CD4-positive, alpha-beta memory T cell (primary cell): ENCODE measurements around the gene TREH. TPM values are rescaled to one million over a fixed set of nuclear protein-coding genes. Genes with fewer than 3 reads are reported as not detected.

ENCODE experiments used
- CTCF ChIA-PET: fragments of 350-600 bp; sonication (Branson Sonifier 250); formaldehyde crosslinking; loops from one replicate; lab custom pipeline; 2021; ENCODE audit warnings: inconsistent platforms; ENCODE audit not compliant: partially characterized antibody; lab: Charles Lee
- POLR2A ChIA-PET: fragments of 350-600 bp; sonication (Branson Sonifier 250); formaldehyde crosslinking; loops from one replicate; lab custom pipeline; 2021; ENCODE audit not compliant: partially characterized antibody; lab: Charles Lee
- DNase-seq, 5 donors: peaks; one replicate each; pipeline versions ENCODE4 v3.0.0 to v3.0.0-alpha.2; 2020 to 2022; ENCODE audit warnings: mixed read lengths in 1 of 5
- H3K27ac ChIP-seq: one replicate; pipeline ENCODE4 v1.7.0; 2013; ENCODE audit warnings: low read depth, low read length
- H3K27me3 ChIP-seq: 2 replicates; pipeline ENCODE4 v1.7.0; 2013; ENCODE audit warnings: mild to moderate bottlenecking, low read length, moderate library complexity; ENCODE audit not compliant: insufficient read depth
- H3K36me3 ChIP-seq: 2 replicates; pipeline ENCODE4 v1.7.0; 2013; ENCODE audit warnings: mild to moderate bottlenecking, low read length, moderate library complexity; ENCODE audit not compliant: insufficient read depth
- H3K4me1 ChIP-seq: 2 replicates; pipeline ENCODE4 v1.7.0; 2013; ENCODE audit warnings: mild to moderate bottlenecking, low read length, moderate library complexity; ENCODE audit not compliant: insufficient read depth
- H3K4me3 ChIP-seq, 2 donors: one replicate each; pipeline ENCODE4 v1.7.0; 2013; ENCODE audit warnings: low read length in 2 of 2, mild to moderate bottlenecking in 1 of 2
- H3K9me3 ChIP-seq, 2 donors: one replicate each; pipeline ENCODE4 v1.7.0; 2013; ENCODE audit warnings: low read length in 2 of 2, control low read depth in 1 of 2; ENCODE audit not compliant: control insufficient read depth in 1 of 2
- H3K27ac Mint-ChIP-seq, 7 donors: one replicate each; pipeline ENCODE4 v1.8.0; 2020 to 2021; ENCODE audit warnings: mixed read lengths in 7 of 7, mild to moderate bottlenecking in 6 of 7, inconsistent platforms in 3 of 7, moderate library complexity in 3 of 7
- H3K27me3 Mint-ChIP-seq, 2 donors: one replicate each; pipeline ENCODE4 v1.8.0; 2020 to 2021; ENCODE audit warnings: mixed read lengths in 2 of 2
- H3K36me3 Mint-ChIP-seq, 2 donors: one replicate each; pipeline ENCODE4 v1.8.0; 2020 to 2021; ENCODE audit warnings: mixed read lengths in 2 of 2, inconsistent platforms in 1 of 2, mild to moderate bottlenecking in 1 of 2
- H3K4me1 Mint-ChIP-seq, 4 donors: one replicate each; pipeline ENCODE4 v1.8.0; 2020 to 2021; ENCODE audit warnings: mixed read lengths in 4 of 4, mild to moderate bottlenecking in 1 of 4
- H3K4me3 Mint-ChIP-seq, 8 donors: one replicate each; pipeline ENCODE4 v1.8.0; 2020 to 2021; ENCODE audit warnings: mixed read lengths in 8 of 8, mild to moderate bottlenecking in 7 of 8, moderate library complexity in 6 of 8, inconsistent platforms in 3 of 8
- H3K9me3 Mint-ChIP-seq, 8 donors: one replicate each; pipeline ENCODE4 v1.8.0; 2020 to 2021; ENCODE audit warnings: mixed read lengths in 8 of 8, mild to moderate bottlenecking in 5 of 8, inconsistent platforms in 3 of 8, moderate library complexity in 1 of 8
- intact Hi-C: fragments of 100-400 bp; cut with micrococcal nuclease; formaldehyde crosslinking; loops from one replicate; pipeline ENCODE4 v1.15.1; 2023
- polyA plus RNA-seq, 2 donors: library from polyadenylated mRNA; unstranded; fragments of 300-500 nt; fragmentation: Illumina TruSeq; gene quantifications; one replicate each; pipeline ENCODE4 v1.2.3, GENCODE V29; 2021
- total RNA-seq, 2 experiments: library from RNA; stranded (reverse); gene quantifications; one replicate each; pipeline ENCODE4 v1.2.3, GENCODE V29; 2021

Gene TREH
- total and polyA plus RNA-seq, 4 experiments from 2014 or later = not detected

- no peak overlapping the region for H3K4me3 Mint-ChIP-seq
- Histone ChIP-seq H3K9me3 (no peaks in the 10 kb centered on the region), H3K36me3 (no peaks in the 10 kb centered on the region), H3K4me1 (no peaks in the 10 kb centered on the region), H3K4me3 (no peak overlapping the region), H3K27me3 (no peaks in the 10 kb centered on the region), H3K27ac (no peak overlapping the region)
- H3K27me3 Mint-ChIP-seq = no peaks in the 10 kb centered on the region
- CTCF ChIA-PET = no interaction called here
- intact Hi-C loops = no loop called here
- H3K9me3 Mint-ChIP-seq = no peaks in the 10 kb centered on the region
- H3K4me1 Mint-ChIP-seq = peaks cover 0 to 1% (median 0%) of the 10 kb centered on the region in 4 donors
- DNase-seq = no peak
- POLR2A ChIA-PET = no interaction called here
- H3K27ac Mint-ChIP-seq = no peak overlapping the region
- H3K36me3 Mint-ChIP-seq = no peaks in the 10 kb centered on the region
Measured at GRCh38 chr11:118632577-118633318, 46.7 kb downstream of the TREH start.

DNA sequence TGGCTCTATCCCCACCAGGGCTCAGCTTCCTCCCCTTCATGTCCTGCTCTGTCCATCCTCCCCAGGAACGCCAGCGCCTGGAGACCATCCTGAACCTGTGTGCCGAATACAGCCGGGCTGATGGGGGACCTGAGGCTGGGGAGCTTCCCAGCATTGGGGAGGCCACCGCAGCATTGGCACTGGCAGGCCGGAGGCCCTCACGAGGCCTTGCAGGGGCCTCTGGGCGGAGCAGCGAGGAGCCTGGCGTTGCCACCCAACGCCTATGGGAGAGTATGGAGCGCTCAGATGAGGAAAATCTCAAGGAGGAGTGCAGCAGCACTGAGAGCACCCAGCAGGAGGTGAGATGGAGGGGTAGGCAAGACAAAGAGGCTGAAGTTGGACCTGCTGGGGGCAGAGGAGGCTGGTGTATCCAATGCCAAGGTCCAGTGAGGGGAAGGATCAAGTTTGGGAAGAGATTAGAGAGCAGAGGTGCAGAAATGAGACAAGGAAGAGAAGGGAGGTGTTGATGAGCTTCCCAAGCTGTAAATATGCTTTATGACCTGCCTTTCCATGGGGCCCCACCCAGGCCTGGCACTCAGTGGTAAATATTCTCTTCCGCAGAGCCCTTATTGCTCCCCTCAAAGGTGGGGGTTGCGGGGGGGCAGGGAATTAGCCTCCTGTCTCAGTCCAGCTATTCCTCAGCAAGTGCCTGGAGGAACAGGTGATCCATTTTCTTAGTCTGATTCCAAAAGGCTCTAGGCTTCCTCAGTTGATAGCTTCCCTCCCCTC, 48.1 kb downstream of the TREH start:
- ChIA-PET POLR2A (no interaction called here), CTCF (interaction anchor here (1.0 to 1.1 kb wide), 2 partner anchors 12 to 20 kb away, joined by 3 to 6 read pairs; no protein-coding TSS in a partner anchor)
- Histone ChIP-seq H3K4me3 (no peak overlapping the region), H3K27me3 (no peaks in the 10 kb centered on the region), H3K27ac (no peak overlapping the region), H3K4me1 (no peaks in the 10 kb centered on the region), H3K9me3 (no peaks in the 10 kb centered on the region), H3K36me3 (no peaks in the 10 kb centered on the region)
- peaks cover 0 to 1% (median 0%) of the 10 kb centered on the region in 4 donors for H3K4me1 Mint-ChIP-seq
- no peak overlapping the region for H3K4me3 Mint-ChIP-seq
- no peaks in the 10 kb centered on the region for H3K36me3 Mint-ChIP-seq
- H3K27ac Mint-ChIP-seq = peak overlapping the region in 1 of 7 donors; percentile 56
- intact Hi-C loops = no loop called here
- H3K27me3 Mint-ChIP-seq = no peaks in the 10 kb centered on the region
- H3K9me3 Mint-ChIP-seq = no peaks in the 10 kb centered on the region
- DNase-seq = no peak

DNA sequence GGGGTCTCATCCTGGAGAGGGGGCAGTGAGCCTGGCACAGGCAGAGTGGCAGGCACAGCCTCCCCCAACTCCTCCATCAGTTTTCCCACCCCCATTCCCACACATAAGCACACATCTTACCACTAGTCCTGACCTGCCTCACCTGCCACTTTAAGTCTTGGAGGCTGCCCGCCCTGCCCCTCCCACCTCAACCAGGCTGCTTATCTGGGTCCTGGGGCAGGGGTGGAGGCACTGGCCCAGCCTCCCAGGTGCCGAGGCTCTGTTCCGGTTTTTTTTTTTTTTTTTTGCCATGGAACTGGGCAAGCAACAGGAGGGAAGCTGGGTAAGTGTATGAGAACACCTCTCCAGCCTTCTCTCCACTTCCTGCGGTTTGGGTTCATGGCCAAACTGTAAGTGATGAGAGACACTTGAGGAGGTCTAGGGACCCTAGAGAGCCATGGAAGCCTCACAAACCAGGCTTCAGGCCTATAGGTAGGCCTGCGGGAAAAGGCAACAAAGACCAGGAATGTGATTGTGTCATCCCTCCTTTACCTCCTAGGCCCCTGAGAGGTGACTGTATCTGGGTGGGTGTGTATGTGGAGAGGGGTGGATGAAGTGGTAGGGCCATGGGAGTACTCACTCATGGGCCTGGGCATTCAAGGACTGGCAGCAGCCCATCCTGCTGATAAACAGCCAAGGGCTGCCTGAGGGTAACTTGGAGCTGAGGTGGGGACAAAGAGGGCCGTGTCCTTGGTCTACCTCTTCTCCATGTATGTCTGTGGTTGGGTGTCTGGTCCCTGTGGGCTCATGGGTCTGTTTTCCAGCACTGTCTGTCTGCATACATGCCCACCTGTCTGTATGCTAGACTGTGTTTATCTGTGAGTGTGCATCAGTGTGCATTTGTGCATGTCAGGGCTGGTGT, 49.4 kb downstream of the TREH start:
- H3K27me3 Mint-ChIP-seq = no peaks in the 10 kb centered on the region
- POLR2A ChIA-PET = no interaction called here
- intact Hi-C loops = no loop called here
- Histone ChIP-seq H3K4me3 (no peak overlapping the region), H3K4me1 (no peaks in the 10 kb centered on the region), H3K27ac (no peak overlapping the region), H3K9me3 (no peaks in the 10 kb centered on the region), H3K27me3 (no peaks in the 10 kb centered on the region), H3K36me3 (no peaks in the 10 kb centered on the region)
- no peak for DNase-seq
- CTCF ChIA-PET = no interaction called here
- H3K27ac Mint-ChIP-seq = no peak overlapping the region
- no peak overlapping the region for H3K4me3 Mint-ChIP-seq
- H3K4me1 Mint-ChIP-seq = no peaks in the 10 kb centered on the region
- H3K9me3 Mint-ChIP-seq = no peaks in the 10 kb centered on the region
- no peaks in the 10 kb centered on the region for H3K36me3 Mint-ChIP-seq

GRCh38 chr11:118628861-118629549, 50.4 kb downstream of the TREH start:
- Histone ChIP-seq H3K27ac (no peak overlapping the region), H3K36me3 (no peaks in the 10 kb centered on the region), H3K9me3 (no peaks in the 10 kb centered on the region), H3K4me3 (no peak overlapping the region), H3K4me1 (no peaks in the 10 kb centered on the region), H3K27me3 (no peaks in the 10 kb centered on the region)
- Mint-ChIP-seq H3K27ac (peak overlapping the region in 1 of 7 donors; percentile 31), H3K4me1 (no peaks in the 10 kb centered on the region), H3K9me3 (no peaks in the 10 kb centered on the region), H3K36me3 (no peaks in the 10 kb centered on the region), H3K4me3 (no peak overlapping the region), H3K27me3 (no peaks in the 10 kb centered on the region)
- ChIA-PET POLR2A (no interaction called here), CTCF (no interaction called here)
- intact Hi-C loops = no loop called here
- DNase-seq = no peak

DNA sequence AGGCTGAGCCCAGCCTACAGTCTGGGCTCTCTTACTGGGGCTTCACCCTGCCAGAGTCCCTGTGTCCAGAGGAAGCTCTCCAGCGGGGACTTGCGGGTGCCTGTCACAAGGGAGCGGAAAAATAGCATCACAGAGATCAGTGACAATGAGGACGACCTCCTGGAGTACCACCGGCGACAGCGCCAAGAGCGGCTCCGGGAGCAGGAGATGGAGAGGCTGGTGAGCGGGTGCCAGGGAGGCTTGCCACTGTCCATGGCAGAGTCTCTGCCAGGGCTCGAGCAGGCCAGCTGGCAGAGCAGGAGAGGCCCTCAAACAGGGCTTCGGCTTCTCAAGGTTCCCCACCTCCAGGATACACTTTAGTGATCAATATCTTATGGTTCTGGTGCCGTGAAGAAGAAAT, 51.0 kb downstream of the TREH start:
- H3K27ac Mint-ChIP-seq = no peak overlapping the region
- DNase-seq = no peak
- no peaks in the 10 kb centered on the region for H3K9me3 Mint-ChIP-seq
- ChIA-PET POLR2A (no interaction called here), CTCF (no interaction called here)
- H3K36me3 Mint-ChIP-seq = no peaks in the 10 kb centered on the region
- intact Hi-C loops = no loop called here
- Histone ChIP-seq H3K27me3 (no peaks in the 10 kb centered on the region), H3K27ac (no peak overlapping the region), H3K36me3 (no peaks in the 10 kb centered on the region), H3K4me1 (no peaks in the 10 kb centered on the region), H3K4me3 (no peak overlapping the region), H3K9me3 (no peaks in the 10 kb centered on the region)
- H3K4me1 Mint-ChIP-seq = no peaks in the 10 kb centered on the region
- H3K4me3 Mint-ChIP-seq = no peak overlapping the region
- H3K27me3 Mint-ChIP-seq = no peaks in the 10 kb centered on the region

- H3K27ac Mint-ChIP-seq = no peak overlapping the region
- H3K9me3 Mint-ChIP-seq = no peaks in the 10 kb centered on the region
- Histone ChIP-seq H3K4me1 (no peaks in the 10 kb centered on the region), H3K4me3 (no peak overlapping the region), H3K36me3 (no peaks in the 10 kb centered on the region), H3K27ac (no peak overlapping the region), H3K27me3 (no peaks in the 10 kb centered on the region), H3K9me3 (no peaks in the 10 kb centered on the region)
- H3K4me3 Mint-ChIP-seq = no peak overlapping the region
- no peaks in the 10 kb centered on the region for H3K27me3 Mint-ChIP-seq
- ChIA-PET POLR2A (no interaction called here), CTCF (no interaction called here)
- no peaks in the 10 kb centered on the region for H3K4me1 Mint-ChIP-seq
- DNase-seq = no peak
- intact Hi-C loops = no loop called here
- H3K36me3 Mint-ChIP-seq = no peaks in the 10 kb centered on the region
Measured at GRCh38 chr11:118628031-118628430, 51.4 kb downstream of the TREH start.
